DMS153 treated with DMSO at 0.1 percent for 48 hours (cell line): Measurements from ENCODE around the gene TMEM254.
"Not testable (repeated sequence)": the region's sequence is repeated elsewhere in the genome, so short reads cannot be mapped to it uniquely, and the experiment has no call there.

ENCODE experiments used
- DNase-seq: peaks from one replicate; lab custom pipeline; 2025; ENCODE audit not compliant: unreplicated experiment; lab: John Stamatoyannopoulos, UW

Gene TMEM254

DNA sequence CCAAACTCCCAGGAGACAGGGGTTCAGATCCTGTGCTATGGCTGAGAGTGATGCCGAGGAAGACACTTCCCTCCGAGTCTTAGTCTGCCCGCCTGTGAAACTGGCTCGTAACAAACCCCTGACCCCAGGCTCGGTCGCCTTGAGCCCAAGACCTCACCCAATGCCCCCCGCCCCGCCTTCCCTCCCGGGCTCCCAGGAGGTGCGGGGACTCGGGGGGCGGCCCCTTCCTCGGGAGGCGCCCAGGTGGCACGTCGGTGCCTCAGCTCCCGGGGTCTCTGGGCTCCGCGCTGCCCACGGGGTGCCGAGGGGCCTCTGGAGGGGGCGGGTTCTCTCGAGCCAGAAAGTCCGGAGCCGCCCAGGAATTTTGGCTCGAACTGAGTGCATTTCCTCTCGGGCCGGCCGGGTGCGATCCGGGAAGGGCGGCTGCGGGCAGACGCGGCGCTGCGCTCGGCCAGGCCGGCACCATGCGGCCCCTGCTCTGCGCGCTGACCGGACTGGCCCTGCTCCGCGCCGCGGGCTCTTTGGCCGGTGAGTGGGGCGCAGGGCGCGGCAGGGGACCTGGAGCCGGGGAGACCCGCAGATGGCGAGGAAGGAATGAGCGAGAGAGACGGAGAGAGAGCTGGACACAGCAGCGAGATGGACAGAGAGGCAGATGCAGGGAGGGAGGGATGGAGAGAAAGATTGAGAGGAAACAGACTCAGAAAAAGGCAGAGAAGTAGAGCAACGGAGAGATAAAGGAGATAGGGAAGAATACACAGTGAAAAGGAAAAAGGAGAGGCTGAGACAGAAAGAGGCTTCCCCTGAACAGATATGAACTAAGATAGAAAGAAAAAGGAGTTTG lies 54.1 kb downstream of the TMEM254 start, which contains the start of gene PLAC9:
PLAC9 (plus strand) TSS at position 432 of the 841 bp plus-strand sequence; CDS start at position 465, 33 bp downstream.
- no peak for DNase-seq

DNA sequence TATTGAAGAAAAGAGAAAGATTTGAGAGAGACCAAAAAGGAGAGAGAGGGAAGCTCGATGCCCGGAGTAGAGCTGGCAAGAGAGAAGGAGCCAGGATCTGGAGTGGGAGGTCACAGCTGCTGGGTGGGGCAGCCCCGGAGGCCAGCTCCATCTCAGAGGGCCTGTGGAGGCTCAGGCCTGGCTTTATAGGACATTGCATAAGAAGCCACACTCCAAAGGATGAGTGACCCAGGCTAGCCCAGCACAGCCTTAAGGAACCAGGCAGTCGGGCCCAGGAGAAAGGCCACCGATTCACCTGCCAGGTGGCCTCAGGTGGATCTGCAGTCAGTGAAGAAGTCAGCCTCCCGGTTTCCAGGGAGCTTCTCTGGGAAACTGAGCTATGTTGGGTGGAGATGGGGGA lies 54.7 kb downstream of the TMEM254 start:
- DNase-seq = no peak

DNA sequence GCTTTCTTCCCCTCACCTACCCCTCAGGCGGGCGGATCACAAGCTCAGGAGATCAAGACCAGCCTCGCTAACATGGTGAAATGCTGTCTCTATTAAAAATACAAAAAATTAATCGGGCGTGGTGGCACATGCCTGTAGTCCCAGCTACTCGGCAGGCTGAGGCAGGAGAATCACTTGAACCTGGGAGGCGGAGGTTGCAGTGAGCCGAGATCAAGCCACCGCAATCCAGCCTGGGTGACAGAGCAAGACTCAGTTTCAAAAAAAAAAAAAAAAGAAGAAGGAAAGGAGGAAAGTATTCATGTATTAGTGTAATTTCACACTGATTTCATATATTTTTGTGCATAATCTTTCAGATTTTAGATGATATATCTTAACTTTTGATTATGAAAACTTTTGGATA lies 55.2 kb downstream of the TMEM254 start:
- not testable (repeated sequence) for DNase-seq

DNA sequence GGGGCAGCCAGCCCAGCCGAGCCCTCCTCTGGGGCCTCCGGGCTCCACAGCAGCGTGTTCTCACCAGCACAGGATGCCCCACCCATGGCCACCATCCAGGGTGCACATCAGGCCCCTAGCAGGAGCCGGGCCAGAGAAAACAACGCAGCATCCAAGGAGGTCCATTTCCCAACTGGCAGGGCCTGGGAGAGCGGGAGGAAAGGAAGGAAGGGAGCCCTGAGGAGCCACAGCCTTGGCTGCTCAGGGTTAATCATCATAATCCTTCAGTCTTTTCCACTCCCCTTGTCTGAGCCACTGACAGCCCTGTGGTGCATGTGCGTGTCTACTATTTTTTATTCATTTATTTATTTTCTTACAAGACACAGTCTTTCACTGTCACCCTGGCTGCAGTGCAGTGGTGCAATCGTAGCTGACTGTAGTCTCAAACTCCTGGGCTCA lies 57.7 kb downstream of the TMEM254 start:
- no peak for DNase-seq

DNA sequence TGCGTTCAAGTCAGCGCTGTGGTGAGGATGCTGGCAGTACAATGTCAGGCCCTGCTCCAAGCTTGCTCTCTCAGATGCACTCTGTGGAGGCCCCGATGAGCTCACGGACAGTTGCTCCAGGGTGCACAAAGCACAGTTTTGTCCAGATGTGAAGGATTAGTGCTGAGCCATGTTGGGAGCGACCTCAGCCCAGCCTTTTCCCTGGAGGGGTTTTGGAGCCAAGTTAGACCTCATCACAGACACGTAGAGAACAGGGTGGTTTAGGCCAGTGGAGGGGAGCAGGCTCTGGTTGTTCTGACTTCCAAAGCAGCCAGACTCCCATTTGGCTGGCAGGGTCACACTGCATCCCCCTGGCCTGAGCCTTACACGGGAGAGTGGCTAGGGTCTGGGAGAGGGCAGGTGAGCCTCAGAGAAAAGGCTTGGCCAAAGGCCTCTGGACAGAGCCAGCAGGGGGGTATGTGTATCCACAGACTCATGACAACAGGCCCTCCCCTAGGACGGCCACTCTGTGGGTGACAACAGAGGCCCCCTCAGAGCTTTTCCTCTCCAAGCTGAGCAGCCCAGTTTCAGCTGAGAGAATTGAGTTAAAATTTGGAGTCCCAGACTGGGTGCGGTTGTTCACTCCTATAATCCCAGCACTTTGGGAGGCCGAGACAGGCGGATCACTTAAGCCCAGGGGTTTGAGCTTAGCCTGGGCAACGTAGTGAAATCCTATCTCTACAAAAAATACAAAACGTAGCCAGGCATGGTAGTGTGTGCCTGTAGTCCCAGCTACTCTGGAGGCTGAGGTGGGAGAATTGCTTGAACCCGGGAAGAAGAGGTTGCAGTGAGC lies 58.8 kb downstream of the TMEM254 start:
- no peak for DNase-seq

DNA sequence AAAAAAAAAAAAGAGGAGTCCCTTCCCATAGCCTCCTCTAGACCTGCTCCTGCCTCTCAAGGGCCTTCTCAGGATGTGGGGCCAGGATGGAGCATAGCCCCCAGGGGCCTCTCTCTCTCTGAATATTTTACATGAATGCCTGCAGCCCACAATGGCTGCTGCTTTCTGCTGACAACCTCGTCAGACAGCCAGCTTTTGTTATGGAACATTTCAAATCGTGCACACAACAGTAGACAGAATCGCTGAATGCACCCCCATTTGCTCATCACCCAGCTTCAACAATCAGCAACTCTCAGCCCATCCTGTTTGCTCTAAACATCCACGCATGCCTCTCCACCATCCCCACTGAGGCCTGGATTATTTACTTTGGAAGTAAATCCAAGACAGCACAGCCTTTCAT lies 59.5 kb downstream of the TMEM254 start:
- no peak for DNase-seq

DNA sequence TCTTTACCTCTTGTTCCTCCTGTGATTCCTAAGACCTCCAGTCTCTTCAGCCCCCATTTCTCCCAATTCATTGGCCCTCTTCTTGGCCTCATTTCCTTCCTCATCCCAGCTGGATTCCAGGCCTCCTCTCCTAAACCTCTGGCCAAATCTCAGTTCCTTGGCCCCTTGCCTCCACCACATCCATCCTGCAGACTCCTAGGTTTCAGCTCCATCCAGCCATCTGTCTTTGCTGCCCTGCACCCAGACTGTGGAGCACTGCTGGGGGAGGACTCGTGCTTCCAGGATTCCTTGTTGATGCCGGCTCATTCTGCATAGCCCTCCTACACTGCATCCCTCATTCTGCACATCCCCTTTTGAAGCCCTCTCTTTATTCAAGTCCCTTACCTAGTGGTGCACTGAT lies 60.8 kb downstream of the TMEM254 start:
- no peak for DNase-seq

DNA sequence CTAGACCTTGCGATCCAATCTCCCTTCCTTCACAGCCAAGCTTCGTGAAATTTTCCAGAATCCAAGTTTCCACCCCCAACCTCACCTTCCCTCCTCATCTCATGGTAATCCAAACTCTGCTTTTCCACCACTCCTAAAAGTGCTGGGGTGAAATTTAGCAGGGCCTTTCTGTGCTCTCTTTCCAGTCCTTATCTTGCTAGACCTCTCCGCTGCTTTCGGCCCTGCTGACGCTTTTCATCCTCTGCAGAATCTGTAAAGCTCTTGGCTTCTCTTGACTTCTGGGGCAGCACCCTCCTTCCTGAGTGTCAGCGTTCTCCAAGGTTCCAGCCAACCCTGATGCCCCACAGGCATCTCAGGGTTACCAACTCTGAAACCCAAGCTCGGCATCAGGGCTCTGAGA lies 61.8 kb downstream of the TMEM254 start:
- DNase-seq = no peak

DNA sequence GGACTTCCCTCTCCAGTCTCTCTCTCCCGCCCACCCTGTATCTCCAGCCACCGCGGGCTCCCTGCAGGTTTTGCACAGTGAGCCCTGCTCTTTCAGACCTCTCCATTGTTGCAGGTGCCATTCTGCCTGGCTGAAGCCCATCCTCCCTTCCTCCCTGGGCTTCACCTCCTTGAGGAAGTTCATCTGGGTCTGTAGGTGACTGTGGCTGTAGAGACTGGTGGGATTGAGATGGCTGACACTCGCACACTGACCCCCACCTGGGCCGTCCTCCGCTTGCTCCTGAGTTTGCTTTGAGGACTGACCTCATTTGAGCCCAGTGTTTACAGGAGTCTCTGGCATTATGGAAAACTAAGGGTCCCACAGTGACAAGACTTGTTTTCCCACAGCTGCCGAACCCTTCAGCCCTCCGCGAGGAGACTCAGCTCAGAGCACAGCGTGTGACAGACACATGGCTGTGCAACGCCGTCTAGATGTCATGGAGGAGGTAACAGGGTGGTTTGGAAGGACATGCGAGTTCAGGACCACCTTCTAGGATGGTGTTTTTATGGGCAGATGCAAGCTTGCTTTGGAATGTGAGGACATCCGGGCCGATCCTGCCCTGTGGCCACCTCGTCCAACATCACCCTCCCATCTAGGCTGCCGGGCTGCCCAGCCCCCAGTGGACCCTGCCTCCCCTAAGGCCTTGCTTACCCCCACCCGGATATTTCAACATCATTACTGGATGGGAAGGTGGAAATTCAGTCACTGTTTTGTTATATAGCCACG lies 63.4 kb downstream of the TMEM254 start:
- DNase-seq = no peak
